Endothelial cell of umbilical vein (primary cell): Measurements from ENCODE around the gene ENG. TPM values are rescaled to one million over a fixed set of nuclear protein-coding genes. Genes with fewer than 3 reads are reported as not detected.

Experiments used
- BruUV-seq: library from RNA; stranded (reverse); fragments of 400-500 nt; replicated peaks from 2 replicates; lab custom pipeline; 2021; lab: Mats Ljungman, UMichigan
- CTCF ChIA-PET: fragments of 300-600, 350-600 bp; sonication (Branson Sonifier 250); formaldehyde crosslinking; loops from one replicate; lab custom pipeline; 2021; ENCODE audit warnings: antibody characterized with exemption, inconsistent platforms; lab: Charles Lee
- POLR2A ChIA-PET: fragments of 300-600, 350-600 bp; sonication (Branson Sonifier 250); formaldehyde crosslinking; loops from one replicate; lab custom pipeline; 2021; ENCODE audit warnings: antibody characterized with exemption, inconsistent platforms; lab: Charles Lee
- DNase-seq: peaks from one replicate; pipeline ENCODE4 v3.0.0-alpha.2; 2011; ENCODE audit warnings: low read depth, low spot score
- FAIRE-seq: peaks from 2 replicates; lab custom pipeline; 2011; peaks lifted over from hg19 to GRCh38; lab: Jason Lieb, UNC
- H2AFZ ChIP-seq: 2 replicates; pipeline ENCODE4 v1.6.0; 2012; ENCODE audit warnings: low read depth, low read length, control low read depth, inconsistent platforms
- H3K27ac ChIP-seq: 2 replicates; pipeline ENCODE4 v1.5.1; 2011; ENCODE audit warnings: low read depth, mild to moderate bottlenecking, control low read depth, low read length, moderate library complexity; ENCODE audit not compliant: insufficient read depth
- H3K27me3 ChIP-seq, 2 experiments: 2 replicates each; pipeline versions ENCODE4 v1.6.0 to v1.6.1; 2011; ENCODE audit warnings: low read length in 2 of 2, mixed read lengths in 1 of 2; ENCODE audit not compliant: control insufficient read depth in 2 of 2, insufficient read depth in 2 of 2
- H3K36me3 ChIP-seq, 2 experiments: 2 replicates in 1 of 2; 3 replicates in 1 of 2; pipeline ENCODE4 v1.5.1; 2011; ENCODE audit warnings: low read length in 2 of 2, mild to moderate bottlenecking in 1 of 2, moderate library complexity in 1 of 2; ENCODE audit not compliant: control insufficient read depth in 2 of 2, insufficient read depth in 2 of 2; ENCODE audit errors: extremely low read depth in 1 of 2
- H3K4me1 ChIP-seq: 3 replicates; pipeline ENCODE4 v1.5.1; 2011; ENCODE audit warnings: mild to moderate bottlenecking, low read length; ENCODE audit not compliant: control insufficient read depth, insufficient read depth; ENCODE audit errors: extremely low read depth
- H3K4me2 ChIP-seq: 2 replicates; pipeline ENCODE4 v1.6.1; 2011; ENCODE audit warnings: low read length, control low read depth, mixed read lengths; ENCODE audit not compliant: insufficient read depth
- H3K4me3 ChIP-seq, 3 experiments: fragments of 200-600 bp in 1 of 3; sonication (generic), shearing (Covaris generic) in 1 of 3; replicated peaks in 1 of 3; 2 replicates each; pipeline ENCODE4 v1.5.1; 2011 to 2016; ENCODE audit warnings: control low read depth in 3 of 3, low read length in 3 of 3, mild to moderate bottlenecking in 2 of 3, inconsistent platforms in 1 of 3, low read depth in 1 of 3, moderate library complexity in 1 of 3; ENCODE audit not compliant: insufficient read depth in 1 of 3
- H3K79me2 ChIP-seq: 2 replicates; pipeline ENCODE4 v1.6.0; 2012; ENCODE audit warnings: low read length, inconsistent platforms; ENCODE audit not compliant: control insufficient read depth, insufficient read depth
- H3K9ac ChIP-seq: replicated peaks from 2 replicates; pipeline ENCODE3; 2011; ENCODE audit warnings: low read length, control low read depth; ENCODE audit not compliant: insufficient read depth; ENCODE audit errors: extremely low read depth
- H3K9me1 ChIP-seq: replicated peaks from 3 replicates; pipeline ENCODE4 v1.6.0; 2011; ENCODE audit warnings: mild to moderate bottlenecking, low read length; ENCODE audit not compliant: control insufficient read depth, insufficient read depth; ENCODE audit errors: extremely low read depth
- H3K9me3 ChIP-seq: replicated peaks from 2 replicates; pipeline ENCODE4 v1.5.1; 2012; ENCODE audit warnings: low read length, inconsistent platforms; ENCODE audit not compliant: control insufficient read depth, insufficient read depth
- H4K20me1 ChIP-seq: replicated peaks from 2 replicates; pipeline ENCODE3; 2011; ENCODE audit warnings: mild to moderate bottlenecking, low read length; ENCODE audit not compliant: control insufficient read depth, insufficient read depth; ENCODE audit errors: extremely low read depth
- EZH2 ChIP-seq: IDR thresholded peaks from 2 replicates; pipeline ENCODE4 v1.6.1; 2012; ENCODE audit warnings: borderline replicate concordance, low read depth, mild to moderate bottlenecking, moderate library complexity, low read length, inconsistent platforms; ENCODE audit not compliant: severe bottlenecking
- FOS ChIP-seq: IDR thresholded peaks from 2 replicates; pipeline ENCODE4 v1.6.1; 2011; ENCODE audit warnings: mild to moderate bottlenecking, low read length, moderate library complexity, borderline replicate concordance; ENCODE audit not compliant: insufficient read depth
- GATA2 ChIP-seq: IDR thresholded peaks from 2 replicates; pipeline ENCODE4 v1.7.0; 2011; ENCODE audit warnings: low read depth, mild to moderate bottlenecking, moderate library complexity, mixed read lengths, low read length; ENCODE audit not compliant: insufficient read length, insufficient read depth
- JUN ChIP-seq: IDR thresholded peaks from 2 replicates; pipeline ENCODE4 v1.6.1; 2011; ENCODE audit warnings: borderline replicate concordance, low read depth; ENCODE audit not compliant: insufficient read length, insufficient read depth
- MYC ChIP-seq: IDR thresholded peaks from one replicate; pipeline ENCODE4 v1.6.1; 2011; ENCODE audit warnings: mild to moderate bottlenecking, low read depth, low read length
- POLR2A ChIP-seq: IDR thresholded peaks from 2 replicates; pipeline ENCODE4 v1.6.1; 2012; ENCODE audit warnings: low read depth, mild to moderate bottlenecking, control low read depth, low read length
- POLR2AphosphoS5 ChIP-seq: IDR thresholded peaks from 2 replicates; pipeline ENCODE4 v1.6.1; 2012; ENCODE audit warnings: low read depth, mild to moderate bottlenecking, control low read depth, low read length, moderate library complexity; ENCODE audit not compliant: insufficient read depth
- dilution Hi-C: fragments of 300-500 bp; cut with MboI; formaldehyde crosslinking; loops from one replicate; pipeline ENCODE4 v1.15.0; 2019; ENCODE audit warnings: low sequenced_read_pairs; ENCODE audit not compliant: extremely low pct_ligation_motif_present
- intact Hi-C: fragments of 100-400 bp; cut with micrococcal nuclease; formaldehyde crosslinking; loops from one replicate; pipeline ENCODE4 v1.10.0; 2022
- polyA plus RNA-seq, 4 experiments: library from polyadenylated mRNA; depleted of rRNA in 3 of 4; stranded (reverse) in 3 of 4; unstranded in 1 of 4; fragments of >200 nt; gene quantifications; 2 replicates each; pipeline versions ENCODE4 v1.2.1 to v1.2.3, GENCODE V29; 2011 to 2012; ENCODE audit warnings: missing spikeins in 1 of 4
- total RNA-seq: library from RNA; stranded (reverse); gene quantifications from 2 replicates; pipeline ENCODE4 v1.2.3, GENCODE V29; 2021
- TF ChIP-seq, protein P1 (sequence below): IDR thresholded peaks from 2 replicates; pipeline ENCODE4 v1.6.1; 2011; ENCODE audit not compliant: insufficient read depth, insufficient read length
- TF ChIP-seq, protein P2 (sequence below), 2 donors: IDR thresholded peaks; 1 replicate in 1 of 2; 2 replicates in 1 of 2; pipeline ENCODE4 v1.5.1; 2011; ENCODE audit warnings: low read length in 2 of 2, mild to moderate bottlenecking in 2 of 2, moderate library complexity in 2 of 2, control low read depth in 1 of 2, inconsistent platforms in 1 of 2, low read depth in 1 of 2; ENCODE audit not compliant: insufficient read depth in 1 of 2; ENCODE audit errors: extremely low read depth in 1 of 2

The ENG gene
- total and polyA plus RNA-seq, 2 donors (not counting 3 experiments of a cell fraction or from before 2014, with no cell fraction given), result 338 to 728 TPM

- BruUV-seq, result no TSS peak
- no peak for TF ChIP-seq JUN
- no peak for TF ChIP-seq POLR2A
- TF ChIP-seq FOS, result no peak
- TF ChIP-seq, protein P1, sequence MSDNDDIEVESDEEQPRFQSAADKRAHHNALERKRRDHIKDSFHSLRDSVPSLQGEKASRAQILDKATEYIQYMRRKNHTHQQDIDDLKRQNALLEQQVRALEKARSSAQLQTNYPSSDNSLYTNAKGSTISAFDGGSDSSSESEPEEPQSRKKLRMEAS, result no peak
- no peak for TF ChIP-seq GATA2
- TF ChIP-seq, protein P2, sequence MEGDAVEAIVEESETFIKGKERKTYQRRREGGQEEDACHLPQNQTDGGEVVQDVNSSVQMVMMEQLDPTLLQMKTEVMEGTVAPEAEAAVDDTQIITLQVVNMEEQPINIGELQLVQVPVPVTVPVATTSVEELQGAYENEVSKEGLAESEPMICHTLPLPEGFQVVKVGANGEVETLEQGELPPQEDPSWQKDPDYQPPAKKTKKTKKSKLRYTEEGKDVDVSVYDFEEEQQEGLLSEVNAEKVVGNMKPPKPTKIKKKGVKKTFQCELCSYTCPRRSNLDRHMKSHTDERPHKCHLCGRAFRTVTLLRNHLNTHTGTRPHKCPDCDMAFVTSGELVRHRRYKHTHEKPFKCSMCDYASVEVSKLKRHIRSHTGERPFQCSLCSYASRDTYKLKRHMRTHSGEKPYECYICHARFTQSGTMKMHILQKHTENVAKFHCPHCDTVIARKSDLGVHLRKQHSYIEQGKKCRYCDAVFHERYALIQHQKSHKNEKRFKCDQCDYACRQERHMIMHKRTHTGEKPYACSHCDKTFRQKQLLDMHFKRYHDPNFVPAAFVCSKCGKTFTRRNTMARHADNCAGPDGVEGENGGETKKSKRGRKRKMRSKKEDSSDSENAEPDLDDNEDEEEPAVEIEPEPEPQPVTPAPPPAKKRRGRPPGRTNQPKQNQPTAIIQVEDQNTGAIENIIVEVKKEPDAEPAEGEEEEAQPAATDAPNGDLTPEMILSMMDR (IDR thresholded peaks at IDR 0.05; ENCODE audit: extremely low read depth in 1 of 2, insufficient read depth in 1 of 2, low read depth in 1 of 2, low read length in 2 of 2), result no peak
- no peak for TF ChIP-seq MYC
- no peak for TF ChIP-seq POLR2AphosphoS5
- no peak for TF ChIP-seq EZH2
- ChIA-PET POLR2A (interaction anchor here (1.4 kb wide), 1 partner anchor 15 kb away, joined by 7 read pairs; no protein-coding TSS in a partner anchor), CTCF (interaction anchor here (0.9 to 2.7 kb wide), 6 partner anchors 9 to 163 kb away, joined by 3 to 12 read pairs (median 4); partner anchors contain the start of gene TOR2A)
- Histone ChIP-seq H3K27me3 (no peaks in the 10 kb centered on the region), H3K9ac (no peak overlapping the region), H4K20me1 (no peaks in the 10 kb centered on the region), H3K36me3 (peaks cover 9 to 34% of the 10 kb centered on the region in 2 experiments), H3K4me2 (peak overlapping the region; percentile 37), H3K27ac (no peak overlapping the region), H3K9me1 (no peaks in the 10 kb centered on the region), H2AFZ (no peak overlapping the region), H3K9me3 (no peaks in the 10 kb centered on the region), H3K4me1 (peaks cover 11% of the 10 kb centered on the region), H3K4me3 (peak overlapping the region in 1 of 3 experiments; percentile 14), H3K79me2 (peaks cover 11% of the 10 kb centered on the region)
- FAIRE-seq (peak; percentile 67), DNase-seq (peak; percentile 83)
- intact Hi-C loops (no loop called here), dilution Hi-C loops (no loop called here)
Measured at GRCh38 chr9:127897193-127897692, 42.8 kb upstream of the ENG start.
